ENCODE measurements around the gene NLGN4Y. TPM values are rescaled to one million over a fixed set of nuclear protein-coding genes. Genes with fewer than 3 reads are reported as not detected.

The NLGN4Y gene
- total and polyA plus RNA-seq, 2 of the 13 experiments (the other 11 are each of a cell fraction or from before 2014, with no cell fraction given): 6.0 to 16.5 TPM

- TF ChIP-seq, protein P1, sequence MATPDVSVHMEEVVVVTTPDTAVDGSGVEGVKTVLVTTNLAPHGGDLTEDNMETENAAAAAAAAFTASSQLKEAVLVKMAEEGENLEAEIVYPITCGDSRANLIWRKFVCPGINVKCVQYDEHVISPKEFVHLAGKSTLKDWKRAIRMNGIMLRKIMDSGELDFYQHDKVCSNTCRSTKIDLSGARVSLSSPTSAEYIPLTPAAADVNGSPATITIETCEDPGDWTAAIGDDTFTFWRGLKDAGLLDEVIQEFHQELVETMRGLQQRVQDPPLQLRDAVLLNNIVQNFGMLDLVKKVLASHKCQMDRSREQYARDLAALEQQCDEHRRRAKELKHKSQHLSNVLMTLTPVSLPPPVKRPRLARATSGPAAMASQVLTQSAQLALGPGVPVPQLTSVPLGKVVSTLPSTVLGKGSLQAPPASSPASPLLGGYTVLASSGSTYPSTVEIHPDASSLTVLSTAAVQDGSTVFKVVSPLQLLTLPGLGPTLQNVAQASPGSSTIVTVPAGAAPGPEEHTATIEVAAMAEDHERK (CRISPR knock-in tag; IDR thresholded peaks at IDR 0.05; ENCODE audit: low read depth): no peak
- TF ChIP-seq DNMT1 (CRISPR knock-in tag; IDR thresholded peaks at IDR 0.05) (no peak), RBFOX2 (IDR thresholded peaks at IDR 0.05; ENCODE audit: low read depth, low read length) (no peak), KLF13 (CRISPR knock-in tag; IDR thresholded peaks at IDR 0.05) (no peak), FOSL2 (CRISPR knock-in tag; IDR thresholded peaks at IDR 0.05) (peak; percentile 41; the same call in 1 of the 2 replicates), PBX2 (CRISPR knock-in tag; IDR thresholded peaks at IDR 0.05) (0 out of 2 replicates have a peak, but pooled peaks have one; percentile 30), BCL3 (CRISPR knock-in tag; IDR thresholded peaks at IDR 0.05) (no peak), NCOR1 (IDR thresholded peaks at IDR 0.05; ENCODE audit: borderline replicate concordance, low read length) (peak; percentile 63; the same call in 1 of the 2 replicates), PHF5A (CRISPR knock-in tag; IDR thresholded peaks at IDR 0.05; ENCODE audit: low read depth, unreplicated experiment) (no peak), ZNF180 (CRISPR knock-in tag; IDR thresholded peaks at IDR 0.05; ENCODE audit: borderline replicate concordance, low read depth) (no peak), ZNF547 (CRISPR knock-in tag; IDR thresholded peaks at IDR 0.05) (no peak), ZNF850 (CRISPR knock-in tag; conservative IDR thresholded peaks at IDR 0.05) (no peak), ZBTB21 (CRISPR knock-in tag; IDR thresholded peaks at IDR 0.05) (peak; percentile 44; the same call in 1 of the 2 replicates), DBP (CRISPR knock-in tag; IDR thresholded peaks at IDR 0.05; ENCODE audit: not compliant biosample characterization) (no peak), NPAS2 (CRISPR knock-in tag; IDR thresholded peaks at IDR 0.05; ENCODE audit: borderline replicate concordance) (no peak), ZNF263 (CRISPR knock-in tag; IDR thresholded peaks at IDR 0.05) (no peak), ZBTB1 (CRISPR knock-in tag; IDR thresholded peaks at IDR 0.05; ENCODE audit: borderline replicate concordance) (no peak), FOXK2 (IDR thresholded peaks at IDR 0.05) (no peak), ARID5B (CRISPR knock-in tag; IDR thresholded peaks at IDR 0.05) (peak; percentile 83), TMF1 (CRISPR knock-in tag; IDR thresholded peaks at IDR 0.05; ENCODE audit: low read depth) (no peak), DPF2 (CRISPR knock-in tag; IDR thresholded peaks at IDR 0.05; ENCODE audit: borderline replicate concordance, low read depth) (no peak)
- TF ChIP-seq, protein P2, sequence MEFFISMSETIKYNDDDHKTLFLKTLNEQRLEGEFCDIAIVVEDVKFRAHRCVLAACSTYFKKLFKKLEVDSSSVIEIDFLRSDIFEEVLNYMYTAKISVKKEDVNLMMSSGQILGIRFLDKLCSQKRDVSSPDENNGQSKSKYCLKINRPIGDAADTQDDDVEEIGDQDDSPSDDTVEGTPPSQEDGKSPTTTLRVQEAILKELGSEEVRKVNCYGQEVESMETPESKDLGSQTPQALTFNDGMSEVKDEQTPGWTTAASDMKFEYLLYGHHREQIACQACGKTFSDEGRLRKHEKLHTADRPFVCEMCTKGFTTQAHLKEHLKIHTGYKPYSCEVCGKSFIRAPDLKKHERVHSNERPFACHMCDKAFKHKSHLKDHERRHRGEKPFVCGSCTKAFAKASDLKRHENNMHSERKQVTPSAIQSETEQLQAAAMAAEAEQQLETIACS (CRISPR knock-in tag; IDR thresholded peaks at IDR 0.05): no peak
Measured at GRCh38 chrY:14628208-14628607, 103.9 kb downstream of the NLGN4Y start (continued).

All from HepG2 (cell line).